Lower leg skin (tissue), 4 donors: ENCODE measurements around the gene PLPP4. TPM values are rescaled to one million over a fixed set of nuclear protein-coding genes. Genes with fewer than 3 reads are reported as not detected.

ENCODE experiments used
- DNase-seq, 2 donors: peaks; one replicate each; pipeline ENCODE4 v3.0.0-alpha.2; 2019; ENCODE audit warnings: low spot score in 2 of 2
- H3K4me3 ChIP-seq: fragments of 200-600 bp; sonication (generic); 2 replicates; pipeline ENCODE4 v1.5.1; 2017; ENCODE audit warnings: mild to moderate bottlenecking, low read depth; ENCODE audit not compliant: poor library complexity, severe bottlenecking
- CTCF ChIP-seq, 3 donors: fragments of 450-650 bp; IDR thresholded peaks; one replicate each; pipeline ENCODE4 v1.5.1; 2016; ENCODE audit warnings: antibody characterized with exemption in 3 of 3, mild to moderate bottlenecking in 3 of 3, moderate library complexity in 2 of 3
- POLR2A ChIP-seq, 2 donors: fragments of 450-650 bp; IDR thresholded peaks; one replicate each; pipeline ENCODE4 v1.6.1; 2016 to 2017; ENCODE audit warnings: antibody characterized with exemption in 2 of 2, mild to moderate bottlenecking in 1 of 2, moderate library complexity in 1 of 2
- WGBS, 2 donors: methylation state at CpG; one replicate each; pipeline ENCODE4 v1.1.5; 2018; 5-methylcytosine and 5-hydroxymethylcytosine counted together
- intact Hi-C: fragments of 100-400 bp; cut with DNase I; formaldehyde crosslinking; loops from one replicate; pipeline ENCODE4 v1.15.0; 2023; ENCODE audit warnings: low total_unique reads
- total RNA-seq, 4 donors: library from RNA; depleted of rRNA; stranded (reverse); fragments of >200 nt; gene quantifications; one replicate each; pipeline ENCODE4 v1.1.0, GENCODE V29; 2016

The PLPP4 gene
- total RNA-seq, 4 donors from 2014 or later, result 0.29 to 0.42 TPM; not detected in 2

- H3K4me3 ChIP-seq, result no peak overlapping the region
- DNase-seq, result no peak
- TF ChIP-seq CTCF (IDR thresholded peaks at IDR 0.05), result no peak
- no peak for TF ChIP-seq POLR2A (IDR thresholded peaks at IDR 0.05)
- WGBS, 2 donors, result 91 to 92% methylated on average over 8 of the region's 8 CpGs
- intact Hi-C loops, result no loop called here
These were observed 5.1 kb downstream of the PLPP4 start for GRCh38 chr10:120462018-120462682.

- WGBS, 2 donors, result 64 to 74% methylated on average over 2 of the region's 2 CpGs
- intact Hi-C loops, result no loop called here
- no peak for DNase-seq
- H3K4me3 ChIP-seq, result no peak overlapping the region
- TF ChIP-seq CTCF (IDR thresholded peaks at IDR 0.05) (no peak), POLR2A (IDR thresholded peaks at IDR 0.05) (no peak)
These were observed 8.1 kb downstream of the PLPP4 start for GRCh38 chr10:120465138-120465537.

GRCh38 chr10:120466006-120466405 lies 9.0 kb downstream of the PLPP4 start:
- no peak for DNase-seq
- intact Hi-C loops, result no loop called here
- H3K4me3 ChIP-seq, result no peak overlapping the region
- TF ChIP-seq POLR2A (IDR thresholded peaks at IDR 0.05) (no peak), CTCF (IDR thresholded peaks at IDR 0.05) (no peak)
- WGBS, 2 donors, result 90 to 98% methylated on average over 2 of the region's 2 CpGs

GRCh38 chr10:120473593-120473992 lies 16.6 kb downstream of the PLPP4 start:
- intact Hi-C loops, result no loop called here
- TF ChIP-seq POLR2A (IDR thresholded peaks at IDR 0.05) (no peak), CTCF (IDR thresholded peaks at IDR 0.05) (no peak)
- no peak for DNase-seq
- no peak overlapping the region for H3K4me3 ChIP-seq
- 67% methylated on average over 4 of the region's 4 CpGs for WGBS, 2 donors

- intact Hi-C loops, result no loop called here
- H3K4me3 ChIP-seq, result no peak overlapping the region
- WGBS, 2 donors, result 71 to 76% methylated on average over 1 of the region's 1 CpG
- DNase-seq, result no peak
- TF ChIP-seq POLR2A (IDR thresholded peaks at IDR 0.05), result no peak
- no peak for TF ChIP-seq CTCF (IDR thresholded peaks at IDR 0.05)
These were observed 17.9 kb downstream of the PLPP4 start for GRCh38 chr10:120474956-120475355.
